ENCODE data around the gene C8G. TPM values are rescaled to one million over a fixed set of nuclear protein-coding genes. Genes with fewer than 3 reads are reported as not detected.

C8G gene
- total and polyA plus RNA-seq, 2 of the 13 experiments (the other 11 are each of a cell fraction or from before 2014, with no cell fraction given): 4.9 to 12.8 TPM

GRCh38 chr9:136927343-136928271 is 17.4 kb upstream of the C8G start:
- TF ChIP-seq SRSF9 (IDR thresholded peaks at IDR 0.05; ENCODE audit: borderline replicate concordance, insufficient read depth, low read depth, low read length, poor library complexity, severe bottlenecking) (no peak), POLR2G (IDR thresholded peaks at IDR 0.05; ENCODE audit: low read depth, low read length) (peak; percentile 42; the same call in 1 of the 2 replicates), RBM22 (optimal IDR thresholded peaks at IDR 0.05; ENCODE audit: low read length) (peak; percentile 27), CCAR2 (optimal IDR thresholded peaks at IDR 0.05; ENCODE audit: low read depth, low read length) (no peak)
- CTCF ChIA-PET (ENCODE audit: low intra/inter-chr PET ratio, low total read pairs): no interaction called here
- DNase-seq (ENCODE audit: low spot score) (no peak), ATAC-seq (no peak), FAIRE-seq (no peak)
- WGBS (ENCODE audit: low lambda C conversion rate): 92% methylated on average over 22 of the region's 23 CpGs
- in situ Hi-C loops (cut with HindIII; ENCODE audit: extremely low pct_ligation_motif_present, low pct_unique_long_range_greater_than_20kb): no loop called here
- intact Hi-C loops (cut with micrococcal nuclease; ENCODE audit: unreplicated experiment): loop anchor here (5.0 kb wide), 1 partner anchor 140 kb away; no protein-coding TSS in a partner anchor
- Histone ChIP-seq H3K9ac (ENCODE audit: insufficient read depth, low read depth, low read length) (no peak overlapping the region), H3K27me3 (ENCODE audit: control insufficient read depth in 1 of 2, insufficient read depth in 2 of 2, low read length in 2 of 2) (no peaks in the 10 kb centered on the region), H3K79me2 (ENCODE audit: insufficient read depth, low read length) (no peaks in the 10 kb centered on the region), H3K4me1 (ENCODE audit: insufficient read depth, low read length) (no peaks in the 10 kb centered on the region), H3K36me3 (replicated peaks in 1 of 2; ENCODE audit: control insufficient read depth in 1 of 2, insufficient read depth in 2 of 2, low read length in 2 of 2) (peaks cover 4 to 22% of the 10 kb centered on the region in 2 experiments; a peak in 3 of 5 replicates), H3K4me3 (replicated peaks in 1 of 3; ENCODE audit: insufficient read depth in 1 of 3, low read depth in 2 of 3, low read length in 3 of 3) (no peak overlapping the region), H3K9me3 (ENCODE audit: low read length) (no peaks in the 10 kb centered on the region), H3K4me2 (ENCODE audit: low read depth, low read length) (no peak overlapping the region), H2AFZ (ENCODE audit: low read length) (no peak overlapping the region), H4K20me1 (ENCODE audit: insufficient read depth, low read length) (no peaks in the 10 kb centered on the region), H3K27ac (ENCODE audit: extremely low read length, insufficient read depth, low read length) (no peak overlapping the region)
- POLR2A ChIA-PET: interaction anchor here (0.6 kb wide), 1 partner anchor 9 kb away, joined by 3 read pairs; no protein-coding TSS in a partner anchor
- no TSS peak for BruUV-seq (replicated peaks)

- ATAC-seq (no peak), FAIRE-seq (no peak), DNase-seq (ENCODE audit: low spot score) (no peak)
- in situ Hi-C loops (cut with HindIII; ENCODE audit: extremely low pct_ligation_motif_present, low pct_unique_long_range_greater_than_20kb): no loop called here
- TF ChIP-seq AGO2 (optimal IDR thresholded peaks at IDR 0.05; ENCODE audit: low read depth, low read length) (peak; percentile 50), ZNF670 (CRISPR knock-in tag; IDR thresholded peaks at IDR 0.05; ENCODE audit: borderline replicate concordance) (no peak)
- BruUV-seq (replicated peaks): no TSS peak
- H3K9ac ChIP-seq (ENCODE audit: insufficient read depth, low read depth, low read length): no peak overlapping the region
- H4K20me1 ChIP-seq (ENCODE audit: insufficient read depth, low read length): no peaks in the 10 kb centered on the region
- intact Hi-C loops (cut with micrococcal nuclease; ENCODE audit: unreplicated experiment): loop anchor here (5.0 kb wide), 1 partner anchor 141 kb away; no protein-coding TSS in a partner anchor
- no peaks in the 10 kb centered on the region for H3K27me3 ChIP-seq (ENCODE audit: control insufficient read depth in 1 of 2, insufficient read depth in 2 of 2, low read length in 2 of 2)
- H3K79me2 ChIP-seq (ENCODE audit: insufficient read depth, low read length): no peaks in the 10 kb centered on the region
- H3K4me3 ChIP-seq (replicated peaks in 1 of 3; ENCODE audit: insufficient read depth in 1 of 3, low read depth in 2 of 3, low read length in 3 of 3): no peak overlapping the region
- H3K9me3 ChIP-seq (ENCODE audit: low read length): no peaks in the 10 kb centered on the region
- no peak overlapping the region for H3K4me2 ChIP-seq (ENCODE audit: low read depth, low read length)
- no peak overlapping the region for H3K27ac ChIP-seq (ENCODE audit: extremely low read length, insufficient read depth, low read length)
- H3K36me3 ChIP-seq (replicated peaks in 1 of 2; ENCODE audit: control insufficient read depth in 1 of 2, insufficient read depth in 2 of 2, low read length in 2 of 2): peaks cover 4 to 17% of the 10 kb centered on the region in 2 experiments; a peak in 2 of 5 replicates
- POLR2A ChIA-PET: no interaction called here
- CTCF ChIA-PET (ENCODE audit: low intra/inter-chr PET ratio, low total read pairs): no interaction called here
- peaks cover 7% of the 10 kb centered on the region for H3K4me1 ChIP-seq (ENCODE audit: insufficient read depth, low read length)
- no peak overlapping the region for H2AFZ ChIP-seq (ENCODE audit: low read length)
- WGBS (ENCODE audit: low lambda C conversion rate): 80% methylated on average over 2 of the region's 9 CpGs
These were observed 16.5 kb upstream of the C8G start for GRCh38 chr9:136928591-136928990.
